Measurements from ENCODE around the gene PCDH19. TPM values are rescaled to one million over a fixed set of nuclear protein-coding genes. Genes with fewer than 3 reads are reported as not detected.

PCDH19 gene
- total RNA-seq, 4 donors from 2014 or later, result 2.0 to 5.2 (median 3.4) TPM

GRCh38 chrX:100319716-100320115, 90.4 kb downstream of the PCDH19 start:
- Histone ChIP-seq H3K27me3 (no peaks in the 10 kb centered on the region), H3K4me1 (no peaks in the 10 kb centered on the region), H3K4me3 (no peak overlapping the region), H3K27ac (no peak overlapping the region), H3K36me3 (no peaks in the 10 kb centered on the region), H3K9me3 (no peaks in the 10 kb centered on the region)
- TF ChIP-seq POLR2A (IDR thresholded peaks at IDR 0.05) (no peak), CTCF (IDR thresholded peaks at IDR 0.05) (no peak)
- intact Hi-C loops (cut with DNase I; ENCODE audit: low total_unique reads), result no loop called here
- DNase-seq, result no peak

- Histone ChIP-seq H3K4me3 (no peak overlapping the region), H3K36me3 (no peaks in the 10 kb centered on the region), H3K27ac (no peak overlapping the region), H3K9me3 (no peaks in the 10 kb centered on the region), H3K27me3 (no peaks in the 10 kb centered on the region), H3K4me1 (no peaks in the 10 kb centered on the region)
- no peak for TF ChIP-seq CTCF (IDR thresholded peaks at IDR 0.05)
- no peak for TF ChIP-seq POLR2A (IDR thresholded peaks at IDR 0.05)
- intact Hi-C loops (cut with DNase I; ENCODE audit: low total_unique reads), result no loop called here
- DNase-seq, result no peak
Observed at GRCh38 chrX:100316987-100317386, 93.1 kb downstream of the PCDH19 start.

GRCh38 chrX:100315566-100315965, 94.5 kb downstream of the PCDH19 start:
- Histone ChIP-seq H3K36me3 (no peaks in the 10 kb centered on the region), H3K4me3 (no peak overlapping the region), H3K27ac (no peak overlapping the region), H3K9me3 (no peaks in the 10 kb centered on the region), H3K4me1 (no peaks in the 10 kb centered on the region), H3K27me3 (no peaks in the 10 kb centered on the region)
- intact Hi-C loops (cut with DNase I; ENCODE audit: low total_unique reads), result no loop called here
- TF ChIP-seq CTCF (IDR thresholded peaks at IDR 0.05) (no peak), POLR2A (IDR thresholded peaks at IDR 0.05) (no peak)
- no peak for DNase-seq

- Histone ChIP-seq H3K27me3 (no peaks in the 10 kb centered on the region), H3K27ac (no peak overlapping the region), H3K36me3 (no peaks in the 10 kb centered on the region), H3K4me3 (no peak overlapping the region), H3K9me3 (no peaks in the 10 kb centered on the region), H3K4me1 (no peaks in the 10 kb centered on the region)
- no peak for TF ChIP-seq POLR2A (IDR thresholded peaks at IDR 0.05)
- TF ChIP-seq CTCF (IDR thresholded peaks at IDR 0.05), result no peak
- no peak for DNase-seq
- intact Hi-C loops (cut with DNase I; ENCODE audit: low total_unique reads), result no loop called here
Observed at GRCh38 chrX:100299559-100299958, 110.5 kb downstream of the PCDH19 start.

- no peak for DNase-seq
- intact Hi-C loops (cut with DNase I; ENCODE audit: low total_unique reads), result no loop called here
- no peak for TF ChIP-seq CTCF (IDR thresholded peaks at IDR 0.05)
- no peaks in the 10 kb centered on the region for H3K27me3 ChIP-seq
- no peaks in the 10 kb centered on the region for H3K4me1 ChIP-seq
- H3K27ac ChIP-seq, result no peak overlapping the region
- no peaks in the 10 kb centered on the region for H3K9me3 ChIP-seq
- H3K36me3 ChIP-seq, result no peaks in the 10 kb centered on the region
- no peak overlapping the region for H3K4me3 ChIP-seq
Observed at GRCh38 chrX:100297728-100298127, 112.3 kb downstream of the PCDH19 start.

All from uterus (tissue), 4 donors.